GM12872 (cell line): ENCODE data around the gene UBE2D4.

Source experiments
- CTCF ChIP-seq: IDR thresholded peaks from 3 replicates; pipeline ENCODE4 v1.5.1; 2011; ENCODE audit warnings: low read depth, mild to moderate bottlenecking, low read length, moderate library complexity; ENCODE audit not compliant: insufficient read depth

UBE2D4 gene

DNA sequence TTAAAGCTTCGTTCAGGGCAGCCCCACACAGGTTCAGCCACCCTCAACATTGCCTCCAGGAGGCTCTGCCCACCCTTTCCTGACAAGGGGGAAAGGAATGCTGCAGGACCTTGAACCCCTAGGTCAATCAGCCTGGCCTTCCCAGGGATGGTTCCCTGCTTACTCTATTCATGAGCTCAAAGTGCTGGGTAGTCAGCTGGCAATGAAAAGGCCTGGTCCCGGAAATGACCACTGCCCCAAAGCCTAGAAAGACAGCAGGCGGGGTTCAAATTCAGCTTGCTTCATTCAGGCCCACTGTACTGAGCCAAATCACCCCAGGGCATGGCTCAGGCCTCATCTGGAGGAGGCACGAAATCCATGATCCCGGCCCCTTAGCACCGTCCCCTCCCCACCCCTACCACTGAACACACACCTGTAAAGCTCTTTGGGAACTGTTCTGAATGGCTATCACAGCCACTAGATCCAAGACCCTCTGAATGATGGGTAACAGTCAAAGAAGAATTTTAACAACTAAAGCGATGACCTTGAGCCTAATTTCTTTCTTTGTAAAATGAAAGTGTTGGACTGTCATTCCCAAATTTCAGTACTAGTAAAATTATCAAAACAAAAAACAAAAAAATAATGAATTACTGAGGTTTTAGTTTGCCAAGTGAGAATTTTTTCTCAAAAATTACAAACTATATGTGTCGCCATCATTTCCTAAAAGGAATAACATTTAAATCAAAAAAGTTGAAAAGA is 20.9 kb upstream of the UBE2D4 start:
- no peak for TF ChIP-seq CTCF

- TF ChIP-seq CTCF = no peak
Observed at GRCh38 chr7:43905956-43906330, 20.3 kb upstream of the UBE2D4 start.

DNA sequence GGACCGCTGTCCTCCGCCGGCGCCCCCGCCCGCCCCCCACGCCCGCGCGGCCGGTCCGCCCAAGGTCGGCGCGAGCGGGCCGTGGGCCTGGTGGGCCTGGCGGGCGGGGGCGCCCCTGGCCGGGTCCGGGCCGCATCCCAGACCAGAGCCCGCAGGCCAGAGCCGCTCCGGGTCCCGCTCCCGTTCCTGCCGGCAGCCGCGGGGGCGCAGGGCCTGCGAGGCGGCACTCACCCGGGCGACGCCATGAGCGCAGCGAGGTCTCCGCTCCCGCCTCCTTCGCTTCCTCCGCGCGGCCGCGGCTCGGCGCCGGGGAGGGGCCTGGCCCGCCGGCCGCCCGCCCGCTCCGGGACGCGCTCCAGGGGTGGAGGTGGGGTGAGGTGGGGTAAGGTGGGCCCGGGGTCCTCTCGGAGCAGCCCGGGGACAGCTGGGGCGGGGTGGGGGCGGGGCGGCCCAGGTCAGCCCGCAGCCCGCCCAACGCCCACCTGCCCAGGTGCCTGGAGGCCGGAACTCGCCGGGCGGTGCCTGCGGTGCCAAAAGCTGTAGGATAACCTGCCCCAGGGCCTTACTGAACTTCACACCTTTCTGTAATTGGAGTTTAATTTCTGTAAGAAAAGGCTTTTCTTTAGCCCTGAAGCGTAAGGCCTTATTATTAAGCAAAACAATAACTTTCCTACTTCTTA is 19.8 kb upstream of the UBE2D4 start, which contains the start of gene URGCP:
TSS of gene URGCP (minus strand) at position 266 of the 680 bp plus-strand sequence. CDS start at position 245, 21 bp downstream.
- TF ChIP-seq CTCF = no peak

GRCh38 chr7:43914795-43915194 is 11.4 kb upstream of the UBE2D4 start:
- no peak for TF ChIP-seq CTCF

DNA sequence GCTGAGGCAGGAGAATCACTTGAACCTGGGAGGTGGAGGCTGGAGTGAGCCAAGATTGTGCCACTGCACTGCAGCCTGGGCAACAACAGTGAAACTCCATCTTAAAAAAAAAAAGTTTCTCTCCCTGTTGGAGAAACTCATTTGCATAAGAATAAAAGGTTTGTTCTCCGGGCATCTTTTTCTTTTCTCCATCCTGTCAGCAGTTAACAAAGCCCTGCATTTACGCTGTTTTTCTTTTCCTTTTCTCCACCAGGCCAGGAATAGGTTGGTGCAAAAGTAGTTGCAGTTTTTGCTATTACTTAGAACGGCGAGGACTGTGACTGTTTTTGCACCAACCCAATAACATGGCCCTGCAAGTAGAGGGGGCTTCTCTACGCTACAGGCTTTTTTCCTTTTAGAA is 10.3 kb upstream of the UBE2D4 start:
- no peak for TF ChIP-seq CTCF

DNA sequence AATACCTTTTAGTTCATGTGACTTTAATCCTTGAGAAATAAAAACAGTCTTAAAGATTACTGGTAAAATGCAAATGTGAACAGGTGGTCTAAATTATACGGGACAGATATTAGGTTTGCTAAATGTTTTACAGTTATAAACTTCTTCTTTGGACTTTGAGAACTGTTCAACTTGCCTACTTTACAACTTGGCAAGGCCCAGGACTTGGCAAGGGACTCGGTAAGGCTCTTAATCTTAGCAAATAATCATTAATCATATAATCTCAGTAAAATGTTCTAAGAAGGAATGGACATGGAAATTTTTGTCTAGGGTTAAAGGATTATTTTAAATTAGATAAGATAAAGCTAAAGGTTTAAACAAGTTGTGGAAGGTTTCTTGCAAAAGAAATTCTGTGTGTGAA is 4.8 kb upstream of the UBE2D4 start:
- TF ChIP-seq CTCF = no peak

GRCh38 chr7:43922726-43923125 is 3.5 kb upstream of the UBE2D4 start:
- TF ChIP-seq CTCF = no peak
